ENCODE results near the gene APBB1. TPM values are rescaled to one million over a fixed set of nuclear protein-coding genes. Genes with fewer than 3 reads are reported as not detected.

APBB1 gene
- total and polyA plus RNA-seq, 8 donors = 18.8 to 60.1 (median 22.0) TPM

DNA sequence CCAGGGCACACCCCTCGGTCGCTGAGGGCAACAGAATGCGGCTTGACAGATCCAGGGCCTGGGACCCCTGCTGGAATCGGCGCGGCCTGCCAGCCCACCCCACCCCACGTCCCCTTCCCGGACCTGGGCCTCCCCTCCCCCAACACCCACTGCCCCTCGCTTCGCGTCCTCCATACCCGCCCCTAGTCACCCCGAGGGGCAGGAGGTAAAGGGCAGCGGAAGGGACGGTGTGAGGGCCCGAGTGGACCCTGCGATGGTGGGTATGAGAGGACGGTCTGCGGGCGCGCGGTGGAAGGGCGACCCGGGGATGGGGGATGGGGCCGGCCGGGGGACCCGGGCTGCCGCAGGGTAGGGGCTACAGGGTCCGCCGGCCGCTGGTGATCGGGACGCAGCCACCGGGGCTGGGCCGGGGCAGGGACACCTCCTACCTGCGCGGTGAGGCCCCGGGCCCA, 311 bp downstream of the APBB1 start:
- DNase-seq = peak in 1 of 2 donors; percentile 67
- no peak for TF ChIP-seq POLR2AphosphoS5 (IDR thresholded peaks at IDR 0.05)
- TF ChIP-seq EP300 (IDR thresholded peaks at IDR 0.05) = no peak
- TF ChIP-seq, protein P1, sequence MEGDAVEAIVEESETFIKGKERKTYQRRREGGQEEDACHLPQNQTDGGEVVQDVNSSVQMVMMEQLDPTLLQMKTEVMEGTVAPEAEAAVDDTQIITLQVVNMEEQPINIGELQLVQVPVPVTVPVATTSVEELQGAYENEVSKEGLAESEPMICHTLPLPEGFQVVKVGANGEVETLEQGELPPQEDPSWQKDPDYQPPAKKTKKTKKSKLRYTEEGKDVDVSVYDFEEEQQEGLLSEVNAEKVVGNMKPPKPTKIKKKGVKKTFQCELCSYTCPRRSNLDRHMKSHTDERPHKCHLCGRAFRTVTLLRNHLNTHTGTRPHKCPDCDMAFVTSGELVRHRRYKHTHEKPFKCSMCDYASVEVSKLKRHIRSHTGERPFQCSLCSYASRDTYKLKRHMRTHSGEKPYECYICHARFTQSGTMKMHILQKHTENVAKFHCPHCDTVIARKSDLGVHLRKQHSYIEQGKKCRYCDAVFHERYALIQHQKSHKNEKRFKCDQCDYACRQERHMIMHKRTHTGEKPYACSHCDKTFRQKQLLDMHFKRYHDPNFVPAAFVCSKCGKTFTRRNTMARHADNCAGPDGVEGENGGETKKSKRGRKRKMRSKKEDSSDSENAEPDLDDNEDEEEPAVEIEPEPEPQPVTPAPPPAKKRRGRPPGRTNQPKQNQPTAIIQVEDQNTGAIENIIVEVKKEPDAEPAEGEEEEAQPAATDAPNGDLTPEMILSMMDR (IDR thresholded peaks at IDR 0.05) = no peak
- no peak for TF ChIP-seq POLR2A (IDR thresholded peaks at IDR 0.05)
- Histone ChIP-seq H3K4me3 (peak overlapping the region; percentile 69 to 98 (median 93)), H3K4me1 (peaks cover 6 to 57% (median 18%) of the 10 kb centered on the region in 4 donors), H3K9me3 (no peaks in the 10 kb centered on the region), H3K27me3 (peaks cover 0 to 4% (median 0%) of the 10 kb centered on the region in 3 donors), H3K27ac (peak overlapping the region; percentile 75 to 95 (median 88)), H3K36me3 (no peaks in the 10 kb centered on the region)
- intact Hi-C loops (cut with DNase I; ENCODE audit: low total_unique reads) = no loop called here
- 0 to 2% (median 2%) methylated on average over 6 to 38 of the region's 38 CpGs for WGBS, 5 donors

DNA sequence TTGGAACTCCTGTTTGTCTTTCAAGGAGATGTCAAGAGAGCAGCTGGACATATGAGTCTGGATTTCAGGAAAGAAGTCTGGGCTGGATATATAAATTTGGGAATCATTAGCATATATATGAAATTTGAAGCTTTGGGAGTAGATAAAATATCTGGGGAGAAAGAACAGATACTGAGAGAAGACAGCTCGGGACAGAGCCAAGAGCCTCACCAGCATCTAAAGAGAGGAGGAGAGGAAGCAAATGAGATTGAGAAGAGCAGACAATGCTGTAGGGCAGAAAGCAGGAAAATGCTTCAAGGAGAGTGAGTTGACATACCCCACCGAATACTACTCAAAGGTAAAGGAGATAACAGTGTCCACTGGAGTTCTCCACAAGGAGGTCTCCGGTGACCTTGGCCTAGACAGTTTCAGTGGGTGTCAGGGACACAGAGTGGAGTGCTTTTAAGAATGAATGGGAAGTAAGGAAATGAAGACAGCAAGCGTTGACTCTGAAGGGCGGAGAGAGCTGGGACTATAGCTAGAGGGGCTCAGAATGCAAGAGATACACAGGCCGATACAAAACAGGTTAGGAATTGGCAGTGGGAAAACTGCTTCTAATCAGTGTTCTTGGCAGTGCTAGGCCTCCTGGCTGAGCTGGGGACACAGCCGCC, 862 bp downstream of the APBB1 start:
- Histone ChIP-seq H3K9me3 (no peaks in the 10 kb centered on the region), H3K4me1 (peaks cover 6 to 57% (median 18%) of the 10 kb centered on the region in 4 donors), H3K4me3 (peak overlapping the region; percentile 69 to 98 (median 93)), H3K27me3 (peaks cover 0 to 4% (median 0%) of the 10 kb centered on the region in 3 donors), H3K36me3 (no peaks in the 10 kb centered on the region), H3K27ac (peak overlapping the region; percentile 75 to 95 (median 88))
- intact Hi-C loops (cut with DNase I; ENCODE audit: low total_unique reads) = no loop called here
- 28 to 36% (median 32%) methylated on average over 7 of the region's 7 CpGs for WGBS, 5 donors
- DNase-seq = peak in 1 of 2 donors; percentile 15
- TF ChIP-seq EP300 (IDR thresholded peaks at IDR 0.05) (no peak), POLR2A (IDR thresholded peaks at IDR 0.05) (no peak), POLR2AphosphoS5 (IDR thresholded peaks at IDR 0.05) (no peak)
- TF ChIP-seq, protein P1 (IDR thresholded peaks at IDR 0.05) = no peak

DNA sequence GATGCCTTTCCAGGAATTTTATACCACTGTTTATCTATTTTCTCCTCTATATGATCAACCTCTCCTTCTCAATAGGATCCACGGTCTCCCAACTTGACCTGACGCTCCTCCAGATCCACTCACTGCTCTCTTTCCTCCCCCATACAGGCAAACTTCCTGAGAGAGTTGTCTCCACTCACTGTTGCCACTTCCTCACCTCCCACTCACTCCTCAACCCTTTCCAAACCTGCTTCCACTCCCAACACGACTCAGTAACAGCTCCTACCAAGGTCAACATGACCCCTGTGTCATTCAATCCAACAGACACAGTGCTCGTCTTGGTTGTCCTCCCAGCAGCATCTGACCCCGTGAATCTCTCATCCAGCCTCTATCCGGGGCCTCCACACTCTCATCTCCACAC, 3.1 kb downstream of the APBB1 start:
- H3K27me3 ChIP-seq = peaks cover 0 to 4% (median 0%) of the 10 kb centered on the region in 3 donors
- H3K27ac ChIP-seq = no peak overlapping the region
- WGBS, 5 donors = 76 to 87% (median 84%) methylated on average over 6 of the region's 6 CpGs
- H3K9me3 ChIP-seq = no peaks in the 10 kb centered on the region
- H3K4me1 ChIP-seq = peaks cover 6 to 66% (median 18%) of the 10 kb centered on the region in 4 donors
- TF ChIP-seq POLR2A (IDR thresholded peaks at IDR 0.05) (no peak), EP300 (IDR thresholded peaks at IDR 0.05) (no peak), POLR2AphosphoS5 (IDR thresholded peaks at IDR 0.05) (no peak)
- TF ChIP-seq, protein P1 (IDR thresholded peaks at IDR 0.05) = no peak
- no peak overlapping the region for H3K4me3 ChIP-seq
- no peak for DNase-seq
- intact Hi-C loops (cut with DNase I; ENCODE audit: low total_unique reads) = no loop called here
- H3K36me3 ChIP-seq = peaks cover 0 to 10% (median 6%) of the 10 kb centered on the region in 4 donors

DNA sequence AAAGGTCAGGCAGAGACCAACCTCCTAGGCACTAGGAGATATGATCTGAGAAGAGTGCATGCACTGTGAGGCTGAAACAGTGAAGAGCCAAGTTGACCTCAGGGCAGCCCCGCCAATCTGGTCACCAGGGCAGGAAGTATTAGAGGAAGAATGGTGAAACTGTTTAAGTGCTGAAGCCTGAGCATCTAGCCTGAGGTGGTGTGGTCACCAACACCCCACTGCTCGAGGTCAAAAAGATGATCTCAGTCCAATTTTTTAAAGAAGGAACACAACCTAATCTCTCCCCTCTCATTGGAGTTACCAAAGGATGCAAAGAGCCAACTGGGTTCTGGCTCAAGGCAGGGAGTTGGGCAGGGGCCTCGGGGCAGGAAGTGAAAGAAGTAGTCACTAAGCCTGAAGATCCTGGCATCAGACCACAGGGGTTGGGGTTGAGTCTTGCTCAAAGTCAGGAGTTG, 4.0 kb downstream of the APBB1 start:
- Histone ChIP-seq H3K36me3 (peaks cover 5 to 19% (median 15%) of the 10 kb centered on the region in 4 donors), H3K27me3 (peaks cover 0 to 4% (median 0%) of the 10 kb centered on the region in 3 donors), H3K4me3 (no peak overlapping the region), H3K4me1 (peaks cover 4 to 63% (median 17%) of the 10 kb centered on the region in 4 donors), H3K9me3 (no peaks in the 10 kb centered on the region), H3K27ac (no peak overlapping the region)
- intact Hi-C loops (cut with DNase I; ENCODE audit: low total_unique reads) = no loop called here
- no peak for DNase-seq
- TF ChIP-seq, protein P1 (IDR thresholded peaks at IDR 0.05) = no peak
- TF ChIP-seq POLR2A (IDR thresholded peaks at IDR 0.05) (no peak), EP300 (IDR thresholded peaks at IDR 0.05) (no peak), POLR2AphosphoS5 (IDR thresholded peaks at IDR 0.05) (no peak)
- 64 to 83% (median 68%) methylated on average over 3 of the region's 3 CpGs for WGBS, 5 donors

All from stomach (tissue), 9 donors.